ENCODE results near the gene SMG5. TPM values are rescaled to one million over a fixed set of nuclear protein-coding genes. Genes with fewer than 3 reads are reported as not detected.

Gene SMG5
- polyA plus RNA-seq, 1 of the 3 experiments (the other 2 are of a cell fraction) = 21.3 TPM

- POLR2A ChIA-PET = interaction anchor here (0.6 to 2.3 kb wide), 11 partner anchors 9 to 343 kb away, joined by 3 to 14 read pairs (median 5); partner anchors contain the start of genes BGLAP, GLMP and PMF1
Observed at GRCh38 chr1:156281693-156282478, 739 bp downstream of the SMG5 start.

GRCh38 chr1:156281281-156281680 is 1.3 kb downstream of the SMG5 start:
- Histone ChIP-seq H4K20me1 (ENCODE audit: insufficient read depth) (peaks cover 31% of the 10 kb centered on the region), H3F3A (replicated peaks; ENCODE audit: insufficient read depth) (peaks cover 9% of the 10 kb centered on the region), H2AFZ (ENCODE audit: low read depth) (no peak overlapping the region; the same call in 1 of the 2 replicates), H3K4me3 (ENCODE audit: low read depth in 2 of 2, low read length in 1 of 2) (peak overlapping the region; percentile 67 to 87), H3K27me3 (ENCODE audit: insufficient read depth) (no peaks in the 10 kb centered on the region), H3K9me3 (no peaks in the 10 kb centered on the region), H3K27ac (ENCODE audit: low read depth in 2 of 2, low read length in 1 of 2) (peak overlapping the region; percentile 69 to 83), H3K36me3 (replicated peaks in 1 of 2; ENCODE audit: control insufficient read depth in 1 of 2, insufficient read depth in 2 of 2, low read length in 1 of 2) (peaks cover 25 to 33% of the 10 kb centered on the region in 2 experiments), H3K79me2 (ENCODE audit: insufficient read depth) (peaks cover 65% of the 10 kb centered on the region), H3K9ac (peak overlapping the region; percentile 84), H3K9me2 (no peaks in the 10 kb centered on the region), H3K4me2 (peak overlapping the region; percentile 89), H3K4me1 (ENCODE audit: control insufficient read depth in 1 of 2, insufficient read depth in 2 of 2, low read depth in 1 of 2, low read length in 1 of 2) (peaks cover 10 to 17% of the 10 kb centered on the region in 2 experiments; a peak in 2 of 4 replicates)
- peak; percentile 36 for DNase-seq
- no peak for TF ChIP-seq TCF12 (IDR thresholded peaks at IDR 0.05)
- TF ChIP-seq MXI1 (IDR thresholded peaks at IDR 0.05; ENCODE audit: low read depth, low read length) = peak; percentile 99
- TF ChIP-seq RXRA (IDR thresholded peaks at IDR 0.05; ENCODE audit: borderline replicate concordance, low read depth) = no peak
- peak; percentile 71 for TF ChIP-seq MAX (IDR thresholded peaks at IDR 0.05; ENCODE audit: low read depth)
- no peak for TF ChIP-seq PBX3 (IDR thresholded peaks at IDR 0.05)
- TF ChIP-seq SIN3A (IDR thresholded peaks at IDR 0.05; ENCODE audit: borderline replicate concordance, low read depth, low read length) = peak; percentile 92
- TF ChIP-seq MEF2A (IDR thresholded peaks at IDR 0.05; ENCODE audit: borderline replicate concordance, low read depth) = 0 out of 2 replicates have a peak, but pooled peaks have one; percentile 32
- TF ChIP-seq FOXM1 (IDR thresholded peaks at IDR 0.05; ENCODE audit: low read depth) = no peak
- 27% methylated on average over 3 of the region's 8 CpGs for WGBS (ENCODE audit: low lambda C conversion rate)
- CTCF ChIA-PET = interaction anchor here (1.0 to 3.9 kb wide), 11 partner anchors 8 to 190 kb away, joined by 3 to 18 read pairs (median 4); no protein-coding TSS in a partner anchor
- POLR2A ChIA-PET = interaction anchor here (1.1 to 2.3 kb wide), 2 partner anchors 42 to 68 kb away, joined by 4 to 9 read pairs; partner anchors contain the start of gene PMF1

More at GRCh38 chr1:156281693-156282478, 739 bp downstream of the SMG5 start:
- peaks cover 10 to 17% of the 10 kb centered on the region in 2 experiments; a peak in 2 of 4 replicates for H3K4me1 ChIP-seq (ENCODE audit: control insufficient read depth in 1 of 2, insufficient read depth in 2 of 2, low read depth in 1 of 2, low read length in 1 of 2)
- H3K9me3 ChIP-seq = no peaks in the 10 kb centered on the region
- H3K79me2 ChIP-seq (ENCODE audit: insufficient read depth) = peaks cover 62% of the 10 kb centered on the region
- peaks cover 24 to 27% of the 10 kb centered on the region in 2 experiments for H3K36me3 ChIP-seq (replicated peaks in 1 of 2; ENCODE audit: control insufficient read depth in 1 of 2, insufficient read depth in 2 of 2, low read length in 1 of 2)
- no peaks in the 10 kb centered on the region for H3K9me2 ChIP-seq
- peaks cover 9% of the 10 kb centered on the region for H3F3A ChIP-seq (replicated peaks; ENCODE audit: insufficient read depth)
- H3K4me2 ChIP-seq = peak overlapping the region; percentile 89
- H3K27ac ChIP-seq (ENCODE audit: low read depth in 2 of 2, low read length in 1 of 2) = peak overlapping the region; percentile 69 to 83
- DNase-seq = peak; percentile 34
- peak overlapping the region; percentile 16; the same call in 1 of the 2 replicates for H2AFZ ChIP-seq (ENCODE audit: low read depth)
- H4K20me1 ChIP-seq (ENCODE audit: insufficient read depth) = peaks cover 31% of the 10 kb centered on the region
- no peak for TF ChIP-seq RCOR1 (IDR thresholded peaks at IDR 0.05; ENCODE audit: low read length)
- peak; percentile 19 for TF ChIP-seq CHD2 (IDR thresholded peaks at IDR 0.05; ENCODE audit: low read length, partially characterized antibody)
- H3K4me3 ChIP-seq (ENCODE audit: low read depth in 2 of 2, low read length in 1 of 2) = peak overlapping the region; percentile 67 to 87
- peak overlapping the region; percentile 84 for H3K9ac ChIP-seq
- WGBS (ENCODE audit: low lambda C conversion rate) = 6% methylated on average over 22 of the region's 22 CpGs
- CTCF ChIA-PET = interaction anchor here (0.7 to 3.9 kb wide), 17 partner anchors 8 to 164 kb away, joined by 3 to 18 read pairs (median 4); no protein-coding TSS in a partner anchor
- no peaks in the 10 kb centered on the region for H3K27me3 ChIP-seq (ENCODE audit: insufficient read depth)

Data from SK-N-SH (cell line).